HG02885 (cell line): ENCODE results near the gene MAPK12.

ENCODE experiments used
- ATAC-seq: cut with Tn5 transposase; IDR thresholded peaks from one replicate; pipeline ENCODE4 v1.9.1; 2021; ENCODE audit warnings: mild to moderate bottlenecking; ENCODE audit not compliant: unreplicated experiment, poor library complexity

MAPK12 gene

GRCh38 chr22:50203288-50203687 lies 58.2 kb downstream of the MAPK12 start:
- no peak for ATAC-seq
